AG04450 (cell line): ENCODE data around the gene LIMS2. TPM values are rescaled to one million over a fixed set of nuclear protein-coding genes. Genes with fewer than 3 reads are reported as not detected.

Experiments
- CTCF ChIA-PET: fragments of 300-600, 350-600 bp; formaldehyde crosslinking; extraction: SDS; loops from one replicate; lab custom pipeline; 2022; ENCODE audit warnings: antibody characterized with exemption, inconsistent platforms; lab: Charles Lee
- POLR2A ChIA-PET: fragments of 350-600 bp; formaldehyde crosslinking; extraction: SDS; loops from one replicate; lab custom pipeline; 2021; ENCODE audit warnings: antibody characterized with exemption, inconsistent platforms; lab: Yijun Ruan, JAX
- DNase-seq: peaks from one replicate; pipeline ENCODE4 v3.0.0-alpha.2; 2011; ENCODE audit warnings: low read depth, low spot score
- H3K27ac ChIP-seq: one replicate; pipeline ENCODE4 v1.5.1; 2012; ENCODE audit warnings: low read depth, low read length, control low read depth
- H3K27me3 ChIP-seq: one replicate; pipeline ENCODE4 v1.6.0; 2012; ENCODE audit warnings: low read length; ENCODE audit not compliant: control insufficient read depth, insufficient read depth
- H3K4me3 ChIP-seq: 2 replicates; pipeline ENCODE4 v1.5.1; 2011; ENCODE audit warnings: mild to moderate bottlenecking, low read depth, low read length, control low read depth
- H3K9me3 ChIP-seq: 2 replicates; pipeline ENCODE4 v1.5.1; 2012; ENCODE audit warnings: low read length; ENCODE audit not compliant: control insufficient read depth, insufficient read depth
- CTCF ChIP-seq: IDR thresholded peaks from 2 replicates; pipeline ENCODE4 v1.5.1; 2011; ENCODE audit warnings: low read depth, low read length, control low read depth, inconsistent platforms
- polyA plus RNA-seq: library from polyadenylated mRNA; depleted of rRNA; stranded (reverse); fragments of >200 nt; gene quantifications from 2 replicates; pipeline ENCODE4 v1.2.3, GENCODE V29; 2011

The LIMS2 gene
- polyA plus RNA-seq, 1 experiment, result 6.3 TPM

- Histone ChIP-seq H3K4me3 (no peak overlapping the region), H3K27me3 (no peaks in the 10 kb centered on the region), H3K27ac (no peak overlapping the region), H3K9me3 (no peaks in the 10 kb centered on the region; the same call in 1 of the 2 replicates)
- no peak for DNase-seq
- POLR2A ChIA-PET, result no interaction called here
- CTCF ChIA-PET, result interaction anchor here (0.6 kb wide), 1 partner anchor 324 kb away, joined by 3 read pairs; no protein-coding TSS in a partner anchor
- TF ChIP-seq CTCF, result no peak
Measured at GRCh38 chr2:127648321-127648720, 27.0 kb downstream of the LIMS2 start.

- ChIA-PET CTCF (interaction anchor here (0.6 kb wide), 1 partner anchor 323 kb away, joined by 3 read pairs; no protein-coding TSS in a partner anchor), POLR2A (no interaction called here)
- TF ChIP-seq CTCF, result no peak
- no peak overlapping the region for H3K27ac ChIP-seq
- no peaks in the 10 kb centered on the region; the same call in 1 of the 2 replicates for H3K9me3 ChIP-seq
- no peaks in the 10 kb centered on the region for H3K27me3 ChIP-seq
- no peak for DNase-seq
- no peak overlapping the region for H3K4me3 ChIP-seq
Measured at GRCh38 chr2:127647242-127648190, 27.8 kb downstream of the LIMS2 start.

GRCh38 chr2:127646487-127647241 is 28.7 kb downstream of the LIMS2 start:
- H3K9me3 ChIP-seq, result no peaks in the 10 kb centered on the region; the same call in 1 of the 2 replicates
- ChIA-PET CTCF (no interaction called here), POLR2A (no interaction called here)
- no peak for DNase-seq
- H3K27me3 ChIP-seq, result no peaks in the 10 kb centered on the region
- H3K27ac ChIP-seq, result no peak overlapping the region
- H3K4me3 ChIP-seq, result no peak overlapping the region
- no peak for TF ChIP-seq CTCF

- Histone ChIP-seq H3K27me3 (no peaks in the 10 kb centered on the region), H3K27ac (no peak within 1 kb of the TSS), H3K4me3 (no peak within 1 kb of the TSS), H3K9me3 (no peaks in the 10 kb centered on the region; the same call in 1 of the 2 replicates)
- no peak for TF ChIP-seq CTCF
- CTCF ChIA-PET, result no interaction called here
- no peak for DNase-seq
- POLR2A ChIA-PET, result no interaction called here
Measured at GRCh38 chr2:127645395-127646291, 29.7 kb downstream of the LIMS2 start, which contains the start of gene GPR17. Gene GPR17, plus strand, starts transcription at chr2:127646153. Its CDS starts 4,583 bp downstream, at chr2:127650736.
